PC-3 (cell line): ENCODE data around the gene SMARCAL1.

ENCODE experiments used
- CTCF ChIP-seq: fragments of 300-600 bp; sonication (generic); conservative IDR thresholded peaks from 2 replicates; pipeline ENCODE4 v1.5.1; 2017; ENCODE audit warnings: antibody characterized with exemption, low read depth, mild to moderate bottlenecking, low read length
- EZH2 ChIP-seq: fragments of 300-600 bp; sonication (generic); IDR thresholded peaks from one replicate; pipeline ENCODE4 v1.6.1; 2017; ENCODE audit warnings: antibody characterized with exemption, mild to moderate bottlenecking, low read length; ENCODE audit not compliant: unreplicated experiment
- EZH2phosphoT487 ChIP-seq: fragments of 300-600 bp; sonication (generic); IDR thresholded peaks from 2 replicates; pipeline ENCODE4 v1.6.1; 2018; ENCODE audit warnings: mild to moderate bottlenecking, antibody characterized with exemption, low read length, borderline replicate concordance

GRCh38 chr2:216391401-216391800 lies 20.9 kb upstream of the SMARCAL1 start:
- TF ChIP-seq CTCF (no peak), EZH2 (no peak), EZH2phosphoT487 (no peak)
